Right ventricle myocardium superior (tissue), 1 donor: ENCODE measurements around the gene ST6GALNAC6. TPM values are rescaled to one million over a fixed set of nuclear protein-coding genes. Genes with fewer than 3 reads are reported as not detected.

ENCODE experiments used
- ATAC-seq: fragments of 200-7000 bp; cut with Tn5 transposase; one replicate; pipeline ENCODE4 v1.9.1; 2020; ENCODE audit warnings: mild to moderate bottlenecking; ENCODE audit not compliant: poor library complexity
- DNase-seq: peaks from one replicate; pipeline ENCODE4 v3.0.0-alpha.2; 2020
- intact Hi-C: fragments of 100-400 bp; cut with DNase I; formaldehyde crosslinking; loops from one replicate; pipeline ENCODE4 v1.11.2; 2022
- total RNA-seq: library from RNA; stranded (reverse); fragmentation: NEBNext Ultra II Directional; extraction: Animal tissue kit (Norgen Biotek cat#: 25700); gene quantifications from one replicate; pipeline ENCODE4 v1.2.1, GENCODE V29; 2021
- donor health status: DM: no; HTN: yes; CAD: no; lungs with severe emphysema.

Gene ST6GALNAC6
- total RNA-seq, 1 donor from 2014 or later = 38.2 TPM

GRCh38 chr9:127936347-127936852 lies 37.0 kb upstream of the ST6GALNAC6 start:
- intact Hi-C loops = no loop called here
- ATAC-seq (no peak), DNase-seq (no peak)

GRCh38 chr9:127935765-127936221 lies 36.4 kb upstream of the ST6GALNAC6 start:
- intact Hi-C loops = no loop called here
- DNase-seq = no peak
- ATAC-seq = no peak

GRCh38 chr9:127934986-127935385 lies 35.6 kb upstream of the ST6GALNAC6 start:
- intact Hi-C loops = no loop called here

GRCh38 chr9:127934248-127934647 lies 34.8 kb upstream of the ST6GALNAC6 start:
- ATAC-seq (no peak), DNase-seq (no peak)
- intact Hi-C loops = no loop called here

More at GRCh38 chr9:127934986-127935385, 35.6 kb upstream of the ST6GALNAC6 start:
- DNase-seq (no peak), ATAC-seq (no peak)

- ATAC-seq (no peak), DNase-seq (no peak)
- intact Hi-C loops = no loop called here
Measured at GRCh38 chr9:127931092-127931881, 31.9 kb upstream of the ST6GALNAC6 start.

- DNase-seq (peak; percentile 91), ATAC-seq (peak; percentile 92)
- intact Hi-C loops = no loop called here
Measured at GRCh38 chr9:127930231-127931091, 31.1 kb upstream of the ST6GALNAC6 start, which contains the start of gene PIP5KL1. Gene PIP5KL1 (minus strand): TSS chr9:127930777. CDS start chr9:127930752, 25 bp downstream.

GRCh38 chr9:127929625-127929979 lies 30.2 kb upstream of the ST6GALNAC6 start:
- DNase-seq (no peak), ATAC-seq (no peak)
- intact Hi-C loops = no loop called here

GRCh38 chr9:127928676-127929624 lies 29.5 kb upstream of the ST6GALNAC6 start:
- ATAC-seq (no peak), DNase-seq (no peak)
- intact Hi-C loops = no loop called here

- intact Hi-C loops = no loop called here
- no peak for DNase-seq
- no peak for ATAC-seq
Measured at GRCh38 chr9:127927988-127928675, 28.7 kb upstream of the ST6GALNAC6 start.

GRCh38 chr9:127927201-127927987 lies 28.0 kb upstream of the ST6GALNAC6 start:
- ATAC-seq (no peak), DNase-seq (no peak)
- intact Hi-C loops = no loop called here

- intact Hi-C loops = no loop called here
- ATAC-seq (no peak), DNase-seq (no peak)
Measured at GRCh38 chr9:127926906-127927200, 27.4 kb upstream of the ST6GALNAC6 start.

- intact Hi-C loops = no loop called here
- no peak for ATAC-seq
- DNase-seq = no peak
Measured at GRCh38 chr9:127925959-127926905, 26.8 kb upstream of the ST6GALNAC6 start.

- intact Hi-C loops = no loop called here
- no peak for DNase-seq
- no peak for ATAC-seq
Measured at GRCh38 chr9:127924736-127925444, 25.5 kb upstream of the ST6GALNAC6 start.

GRCh38 chr9:127923771-127924170 lies 24.4 kb upstream of the ST6GALNAC6 start:
- no peak for ATAC-seq

GRCh38 chr9:127923046-127923445 lies 23.6 kb upstream of the ST6GALNAC6 start:
- DNase-seq (no peak), ATAC-seq (no peak)
- intact Hi-C loops = no loop called here

More at GRCh38 chr9:127923771-127924170, 24.4 kb upstream of the ST6GALNAC6 start:
- DNase-seq = no peak
- intact Hi-C loops = no loop called here
